ENCODE data around the gene WNT5A.
"Not testable (repeated sequence)": the region's sequence is repeated elsewhere in the genome, so short reads cannot be mapped to it uniquely, and the experiment has no call there.

The WNT5A gene

DNA sequence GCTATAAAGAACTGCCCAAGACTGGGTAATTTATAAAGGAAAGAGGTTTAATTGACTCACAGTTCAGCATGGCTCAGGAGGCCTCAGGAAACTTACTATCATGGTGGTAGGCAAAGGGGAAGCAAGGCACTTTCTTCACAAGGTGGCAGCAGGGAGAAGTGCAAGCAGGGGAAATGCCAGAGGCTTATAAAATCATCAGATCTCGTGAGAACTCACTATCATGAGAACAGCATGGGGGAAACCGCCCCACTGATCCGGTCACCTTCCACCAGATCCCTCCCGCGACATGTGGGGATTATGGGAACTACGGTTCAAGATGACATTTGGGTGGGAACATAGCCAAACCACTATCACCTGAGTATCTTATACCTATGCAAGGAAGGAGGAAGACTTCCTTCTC, 18.0 kb upstream of the WNT5A start:
- DNase-seq: not testable (repeated sequence)

DNA sequence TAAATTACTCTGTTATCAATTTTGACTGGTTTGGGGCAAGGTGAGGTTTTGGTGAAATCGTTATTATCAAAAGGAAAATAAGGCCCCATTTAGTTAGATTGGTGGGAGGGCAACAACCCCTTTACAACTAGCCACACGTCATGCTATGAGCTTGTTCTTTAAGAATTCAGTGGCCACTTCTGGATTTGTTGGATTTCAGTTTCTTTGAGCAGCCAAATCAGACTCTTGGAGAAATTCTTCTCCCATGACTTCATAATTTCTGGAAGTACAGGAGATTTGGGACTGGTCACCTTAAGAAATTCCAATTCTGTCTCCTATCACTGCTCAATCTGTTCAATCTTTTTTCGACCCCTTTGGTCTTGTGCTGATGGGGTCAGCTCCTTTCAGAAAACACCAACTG, 14.8 kb upstream of the WNT5A start:
- no peak for DNase-seq

DNA sequence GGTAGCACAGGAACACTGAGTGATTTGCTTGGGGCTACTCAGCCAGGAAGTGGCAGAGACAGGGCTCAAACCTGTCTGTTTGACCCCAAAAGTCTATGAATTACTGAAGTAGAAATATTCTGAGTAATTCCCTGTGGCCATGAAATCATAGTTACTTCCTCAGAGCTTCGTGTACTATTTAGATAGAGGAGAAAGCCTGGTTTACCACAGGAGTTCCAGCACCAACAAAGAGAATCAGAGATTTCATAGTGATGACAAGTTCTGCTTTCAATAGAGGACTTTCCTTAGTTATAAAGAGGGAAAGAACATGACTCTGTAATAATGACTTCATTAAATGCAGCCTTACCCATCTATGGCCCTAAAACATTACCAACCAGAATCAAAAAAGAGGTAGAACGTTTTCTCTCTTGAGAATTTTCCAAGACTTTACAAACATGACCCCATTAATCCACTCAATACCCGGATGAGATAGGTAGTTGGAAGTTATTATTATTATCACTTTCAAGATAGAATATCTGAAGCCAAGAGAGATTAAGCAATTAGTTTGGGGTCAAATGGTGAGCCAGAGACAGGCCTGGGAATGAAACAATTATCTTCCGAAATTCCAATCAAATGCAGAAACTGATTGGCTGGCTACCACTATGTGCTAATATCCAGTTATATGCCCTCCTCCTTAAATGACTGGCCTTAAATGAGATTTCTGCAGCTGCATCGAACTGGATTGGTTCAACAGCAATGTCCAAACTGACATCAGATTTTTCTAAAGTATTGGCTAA, 13.6 kb upstream of the WNT5A start:
- no peak for DNase-seq

DNA sequence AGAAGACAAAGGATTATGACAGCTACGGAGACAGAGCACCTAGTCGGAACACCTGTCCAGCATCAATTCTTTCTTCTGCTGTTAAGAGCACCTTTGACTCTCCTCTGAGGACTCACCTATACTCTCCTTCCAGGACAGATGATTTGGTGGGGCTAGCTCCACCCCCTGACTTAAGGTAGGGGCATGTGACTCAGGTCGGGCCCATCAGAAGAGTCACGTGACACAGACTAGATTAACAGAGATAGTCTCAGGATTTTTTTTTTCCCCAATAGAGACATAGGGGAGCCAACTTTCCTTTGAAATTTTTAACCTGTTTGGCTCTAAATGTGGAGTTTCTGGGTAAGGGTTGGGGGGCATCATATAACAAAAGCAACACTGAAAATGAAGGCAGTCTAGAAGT, 11.4 kb upstream of the WNT5A start:
- no peak for DNase-seq

DNA sequence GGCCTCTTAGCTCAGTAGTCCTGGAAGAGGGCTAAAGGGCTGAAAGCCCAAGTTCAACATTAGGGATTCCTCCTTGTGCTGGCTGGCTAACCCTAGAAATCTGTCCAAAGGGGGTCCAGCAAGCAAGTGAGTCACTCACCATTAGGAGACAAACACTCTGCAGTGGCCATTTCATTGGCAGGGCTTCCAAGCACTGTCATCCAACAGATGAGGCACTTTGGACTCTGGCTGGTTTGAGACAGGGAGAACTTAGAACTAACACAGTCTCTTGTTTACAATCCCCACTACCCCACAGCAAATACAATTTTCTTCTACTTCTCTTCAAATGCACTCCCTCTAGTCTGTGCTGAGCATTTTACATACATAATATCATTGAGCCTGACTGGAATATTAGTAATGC, 10.1 kb upstream of the WNT5A start:
- DNase-seq: no peak

DNA sequence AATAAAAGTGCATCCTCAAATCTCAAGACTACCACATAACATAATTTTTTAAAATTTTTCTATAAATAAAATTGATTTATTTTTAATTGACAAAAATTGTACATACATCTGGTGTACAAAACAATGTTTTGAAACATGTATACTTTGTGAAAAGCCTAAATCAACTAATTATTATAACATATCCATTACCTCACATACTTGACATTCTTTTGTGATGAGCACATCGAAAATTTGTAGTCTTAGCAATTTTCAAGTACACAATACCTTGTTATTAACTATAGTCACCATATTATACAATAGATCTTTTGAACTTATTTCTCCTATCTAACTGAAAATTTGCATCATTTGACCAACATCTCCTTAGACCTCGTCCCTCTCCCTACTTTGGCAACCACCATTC, 7.9 kb upstream of the WNT5A start:
- no peak for DNase-seq

DNA sequence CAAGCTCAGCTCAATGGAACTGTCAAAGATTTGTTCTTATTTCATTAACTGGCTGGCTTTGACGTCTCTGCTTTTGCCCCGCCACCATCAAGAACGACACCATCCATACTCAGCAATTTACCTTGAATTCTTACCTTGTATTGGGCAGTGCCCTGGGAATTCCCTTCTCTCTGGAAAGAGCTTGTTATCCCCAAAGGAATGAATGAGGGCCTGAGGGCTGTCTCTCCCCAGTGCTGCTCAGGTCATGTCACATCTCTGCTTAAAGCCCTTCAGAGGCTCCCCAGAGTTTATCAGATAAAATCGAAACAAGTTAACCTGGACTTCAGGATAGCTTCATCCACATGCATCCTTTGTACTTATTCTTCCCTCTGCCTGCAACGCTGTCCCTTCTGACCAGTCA, 5.9 kb upstream of the WNT5A start:
- DNase-seq: no peak

DNA sequence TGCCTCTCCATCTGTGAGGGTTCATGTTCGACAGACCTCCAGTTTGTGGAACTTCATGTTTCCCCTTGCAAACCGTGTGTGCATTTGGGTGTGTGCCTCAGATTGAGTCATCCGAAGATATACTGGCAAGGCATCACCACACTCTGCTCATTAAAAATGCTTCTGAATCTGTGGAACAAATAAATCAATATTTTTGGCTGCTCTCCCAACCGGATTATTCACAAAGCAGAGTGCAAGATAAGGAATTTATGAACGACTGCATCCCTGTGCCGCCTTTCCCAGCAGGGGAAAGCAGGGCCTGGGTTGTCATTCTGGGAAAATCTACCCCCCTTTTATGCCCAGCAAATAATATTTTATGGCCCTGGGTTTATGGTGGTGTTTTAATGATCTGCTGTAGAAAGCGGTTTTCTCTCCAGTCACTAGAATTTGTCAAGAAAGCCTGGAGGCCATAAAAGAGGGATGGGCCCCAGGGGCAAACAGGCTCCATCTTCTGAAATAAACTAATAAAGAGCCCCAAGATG, 4.2 kb upstream of the WNT5A start:
- DNase-seq: no peak

DNA sequence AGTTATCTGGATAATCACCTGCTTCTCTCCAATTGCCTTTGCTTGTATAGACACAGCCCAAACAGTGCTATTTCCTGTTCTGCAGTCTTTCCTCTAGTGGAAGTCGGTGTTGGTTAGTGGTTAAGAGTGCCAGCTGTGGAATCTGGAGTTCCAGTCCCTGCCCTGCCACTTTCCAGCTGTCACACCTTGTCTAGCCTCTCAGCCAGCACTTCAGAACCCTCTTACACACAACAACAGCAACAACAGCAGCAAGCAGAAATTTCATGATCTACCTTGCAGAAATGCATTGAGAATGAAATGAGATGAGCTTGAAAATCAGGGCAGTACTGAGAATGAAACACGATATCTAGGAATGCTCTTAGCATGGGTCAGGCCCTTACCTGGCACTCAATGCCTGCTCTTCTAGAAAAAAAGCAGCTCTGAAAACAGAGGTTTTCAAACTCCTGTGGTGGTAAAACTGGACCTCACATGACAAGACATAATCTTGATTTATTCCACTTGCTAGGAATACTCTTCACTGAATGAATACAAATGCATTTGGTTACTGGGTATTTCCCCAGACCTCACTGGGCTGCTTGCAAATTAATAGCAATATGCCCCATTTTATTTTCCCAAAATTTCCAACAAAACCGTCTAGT, 3.3 kb upstream of the WNT5A start:
- DNase-seq: no peak

DNA sequence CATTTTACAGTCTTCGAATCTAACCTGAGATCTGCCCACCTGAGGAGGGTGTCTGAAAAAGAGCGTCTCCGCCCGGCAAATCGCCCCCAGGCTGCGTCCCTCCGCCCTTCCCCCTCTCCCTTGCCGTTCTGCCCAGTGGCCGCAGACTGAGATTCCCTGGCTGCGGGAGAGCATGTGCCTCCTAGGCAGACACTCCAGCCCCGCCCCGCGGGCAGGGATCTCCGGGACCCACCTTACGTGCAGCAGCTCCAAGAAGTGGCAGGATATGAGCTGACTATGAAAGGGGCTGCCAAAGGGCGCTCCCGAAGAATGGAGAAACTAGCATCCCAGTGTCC, 2.7 kb upstream of the WNT5A start:
- DNase-seq: no peak

DNA sequence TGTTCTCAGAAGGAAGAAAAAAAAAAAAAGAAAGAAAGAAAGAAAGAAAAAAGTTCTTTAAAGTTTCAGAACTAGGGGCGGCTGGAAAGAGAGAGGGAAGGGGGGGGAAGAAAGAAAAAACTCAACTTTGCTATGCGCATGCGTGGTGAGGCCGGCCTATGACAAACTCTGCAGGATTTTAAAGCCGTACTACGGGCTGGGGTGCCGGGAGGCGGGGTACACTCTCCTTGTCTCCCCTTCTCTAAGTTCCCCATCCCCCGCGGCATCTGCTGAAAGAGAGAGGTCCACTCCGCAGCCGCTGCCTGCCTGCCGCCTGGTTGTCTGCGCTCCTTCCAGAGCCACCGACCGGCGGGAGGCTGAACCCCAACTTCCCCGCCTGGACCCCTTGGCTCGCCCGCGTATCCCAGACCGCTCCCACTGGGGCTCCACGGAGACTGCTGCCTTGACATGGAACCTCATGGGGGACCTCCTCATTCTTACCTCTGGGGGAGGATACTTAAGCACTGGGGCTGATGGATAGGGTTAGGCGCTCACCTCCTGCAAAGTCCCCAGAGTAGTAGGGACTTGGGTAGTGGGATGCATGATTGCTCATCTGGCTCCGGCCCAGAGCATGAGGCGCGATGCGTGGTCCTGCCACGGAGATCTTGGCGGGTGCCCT, 1.4 kb upstream of the WNT5A start:
- DNase-seq: no peak

DNA sequence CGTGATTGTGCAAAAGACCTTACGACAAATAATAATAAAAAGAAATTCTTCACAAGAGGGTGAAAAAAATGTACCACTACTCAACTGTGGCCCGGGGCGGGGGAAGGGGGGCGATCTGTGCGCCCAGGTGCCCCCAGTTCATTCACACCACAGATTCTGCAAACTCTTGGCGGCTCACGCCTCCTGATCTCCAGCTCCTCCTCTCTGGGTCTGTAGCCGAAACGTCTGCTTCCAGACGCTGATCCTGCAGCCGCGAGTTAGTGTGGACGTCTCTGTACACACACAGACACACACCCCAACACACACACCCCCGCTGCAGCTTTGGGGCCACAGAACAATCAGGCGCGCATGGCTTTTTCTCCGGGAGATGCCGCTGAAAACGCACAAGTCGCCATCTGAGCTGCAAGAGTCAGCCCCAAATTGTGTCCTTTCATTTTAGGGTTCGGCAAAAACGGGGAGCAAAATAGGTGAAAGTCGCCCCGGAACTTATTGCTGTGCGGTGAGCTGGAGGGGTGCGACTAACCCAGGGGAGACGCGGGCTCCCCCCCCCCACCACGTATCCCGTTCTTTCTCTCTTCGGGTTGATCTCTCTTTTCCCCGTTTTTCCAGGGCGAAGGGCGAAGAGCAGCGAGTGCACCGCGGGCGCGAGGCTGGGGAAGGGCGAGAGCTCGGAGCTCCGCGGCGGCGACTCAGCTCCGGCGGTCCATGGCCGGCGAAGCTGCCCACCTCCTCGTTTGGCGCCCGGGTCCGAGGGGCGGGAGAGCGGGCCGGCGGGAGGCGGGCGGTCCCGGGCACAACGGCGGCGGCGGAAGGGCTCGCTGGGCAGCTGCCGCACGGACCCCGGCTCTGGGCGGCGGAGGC, 505 bp upstream of the WNT5A start:
- peak in 1 of 2 experiments; percentile 17 for DNase-seq

DNA sequence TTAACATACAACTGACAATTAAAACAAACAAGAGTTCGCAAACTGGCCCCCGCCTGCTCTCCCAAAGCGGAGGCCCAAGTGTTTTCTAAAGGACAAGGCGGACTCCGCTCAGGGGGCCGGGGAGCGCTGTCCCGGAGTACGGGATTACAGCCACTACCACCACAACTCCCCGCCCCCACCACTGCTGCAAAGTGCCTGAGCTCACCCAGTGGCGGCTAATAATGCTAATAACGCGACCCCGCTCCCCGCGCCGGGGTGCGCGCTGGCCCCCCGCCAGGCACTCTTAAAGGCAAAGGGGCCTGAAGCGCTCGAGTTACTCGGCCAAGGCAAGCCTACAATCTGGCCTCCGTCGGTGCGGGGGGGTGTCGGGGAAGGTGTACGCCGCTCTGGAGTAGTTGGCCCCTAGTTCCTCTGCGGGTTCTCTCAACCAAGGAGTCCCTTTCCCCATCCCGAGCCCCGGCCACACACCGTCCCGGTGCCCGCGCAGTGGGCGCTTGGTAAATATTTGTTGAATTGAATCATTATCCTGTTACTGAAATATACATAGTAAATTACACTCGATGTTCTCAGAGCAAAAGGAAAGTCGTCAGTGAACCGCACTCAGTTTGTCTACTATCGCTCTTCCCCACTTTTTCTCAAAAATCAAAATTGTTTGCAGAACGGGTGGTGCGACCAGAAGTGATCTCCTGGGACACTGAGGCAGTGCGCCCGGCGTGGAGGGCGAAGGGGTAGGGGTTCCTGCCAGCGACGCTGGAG, 827 bp downstream of the WNT5A start:
- DNase-seq: no peak

DNA sequence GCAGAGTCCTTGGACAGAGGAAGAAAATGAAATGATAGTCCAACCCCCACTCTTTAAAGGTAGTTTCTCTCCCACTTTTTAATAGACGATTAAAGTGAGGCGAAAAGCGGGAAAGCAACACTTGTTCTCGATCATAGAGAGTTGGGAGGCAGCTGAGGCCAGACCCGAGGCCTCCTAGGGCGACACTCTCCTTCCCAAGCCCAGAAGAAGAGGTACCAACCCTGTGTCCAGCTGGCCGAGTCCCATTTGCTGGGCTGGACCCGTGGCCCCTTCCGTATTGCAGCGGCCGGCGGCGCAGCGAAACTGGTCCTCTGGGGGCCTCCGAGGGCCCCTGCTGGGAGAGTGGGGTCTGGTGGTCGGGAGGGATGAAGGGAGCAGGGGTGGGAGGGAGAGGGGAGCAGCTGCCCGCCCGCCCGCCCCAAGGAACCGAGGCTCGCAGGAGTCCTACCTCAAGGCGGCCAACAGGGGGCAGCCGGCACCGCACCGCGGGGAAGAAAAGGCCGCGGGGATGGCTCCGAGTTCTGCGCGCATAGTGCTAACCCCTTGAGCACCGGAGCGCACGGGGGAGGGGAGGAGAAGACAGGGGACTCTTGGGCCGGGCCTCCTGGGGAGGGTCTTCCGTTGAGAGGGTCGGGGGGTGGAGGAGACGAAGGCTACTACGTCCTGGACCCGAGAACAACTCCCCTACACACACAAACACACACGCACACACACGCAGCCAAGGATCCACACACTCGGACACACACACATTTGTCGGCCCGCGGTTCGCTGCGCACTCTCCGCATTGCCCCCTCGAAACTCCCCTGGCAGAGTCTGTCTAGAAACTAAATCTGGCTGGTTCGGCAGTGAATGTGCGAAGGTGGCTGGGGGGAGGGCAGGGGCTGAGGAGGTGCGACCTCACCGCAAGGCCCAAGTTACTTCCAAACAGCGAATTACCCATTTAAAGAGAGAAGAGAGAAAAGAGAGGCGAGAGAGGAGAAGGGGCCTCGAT, 2.0 kb downstream of the WNT5A start:
- DNase-seq: peak in 1 of 2 experiments; percentile 20

DNA sequence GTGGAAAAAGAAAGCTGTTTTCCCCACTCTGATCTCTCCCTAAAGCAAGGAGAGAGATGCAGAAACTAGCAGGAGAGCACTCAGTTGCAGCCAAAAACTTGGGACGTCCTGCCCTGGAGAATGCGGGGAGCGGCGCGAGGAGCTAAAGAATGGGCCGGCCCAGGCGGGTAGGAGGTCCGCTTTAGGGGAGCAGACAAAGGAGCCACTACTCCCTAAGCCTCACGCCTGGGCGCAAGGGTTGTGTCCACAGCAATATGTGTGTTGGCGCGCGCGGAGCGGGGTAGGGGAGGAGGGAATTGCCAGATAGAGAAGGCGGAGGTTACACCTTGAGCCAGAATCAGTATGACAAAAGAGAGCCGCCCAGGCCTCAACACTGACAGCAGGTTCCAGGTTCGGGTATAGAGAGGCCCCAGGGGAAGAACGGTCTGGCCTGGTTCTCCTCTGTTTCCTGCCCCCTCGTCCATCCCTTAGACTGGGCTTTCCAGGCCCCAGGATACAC, 2.9 kb downstream of the WNT5A start:
- no peak for DNase-seq

DNA sequence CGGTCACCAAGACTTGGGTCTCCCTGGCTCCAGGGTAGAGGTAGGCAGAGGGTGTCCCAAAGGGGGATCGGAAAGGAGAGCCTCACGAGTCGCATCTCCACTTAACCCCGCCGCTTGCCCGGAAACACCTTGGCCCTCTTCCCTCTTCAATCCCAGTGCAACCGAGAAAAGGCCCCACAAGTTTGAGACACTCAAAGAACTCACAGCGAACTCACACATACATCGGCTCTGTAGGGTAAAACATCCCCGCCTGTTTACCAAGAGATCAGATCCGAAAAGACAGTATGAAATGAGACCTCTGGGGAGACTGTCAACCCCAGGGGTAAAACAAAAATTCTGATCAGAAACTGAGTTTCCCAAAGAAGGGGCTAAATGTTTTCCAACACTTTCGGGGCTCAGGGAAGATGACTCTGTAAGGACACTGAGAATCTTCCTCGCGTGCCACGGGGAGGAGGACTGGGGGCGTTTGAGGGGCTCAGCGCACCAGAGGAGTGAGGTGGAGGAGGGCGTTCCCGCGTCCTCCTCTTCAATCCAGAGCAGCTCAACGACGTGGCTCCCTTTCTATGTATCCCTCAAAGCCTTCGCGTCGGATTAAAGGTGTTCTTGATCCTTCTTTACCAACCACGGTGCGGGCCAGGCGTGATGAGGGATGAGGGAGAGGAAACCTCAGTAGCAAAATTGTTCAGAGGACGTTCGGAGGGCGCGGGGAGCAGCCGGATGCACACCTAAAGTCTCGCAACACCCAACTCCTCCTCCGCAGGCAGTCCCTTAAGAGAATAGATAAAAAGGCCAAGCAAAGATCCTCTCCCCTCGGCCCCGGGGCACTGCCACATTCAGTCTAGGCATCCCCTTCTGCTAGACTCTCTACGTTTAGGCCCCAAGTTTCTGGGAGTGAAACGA, 3.7 kb downstream of the WNT5A start:
- no peak for DNase-seq

DNA sequence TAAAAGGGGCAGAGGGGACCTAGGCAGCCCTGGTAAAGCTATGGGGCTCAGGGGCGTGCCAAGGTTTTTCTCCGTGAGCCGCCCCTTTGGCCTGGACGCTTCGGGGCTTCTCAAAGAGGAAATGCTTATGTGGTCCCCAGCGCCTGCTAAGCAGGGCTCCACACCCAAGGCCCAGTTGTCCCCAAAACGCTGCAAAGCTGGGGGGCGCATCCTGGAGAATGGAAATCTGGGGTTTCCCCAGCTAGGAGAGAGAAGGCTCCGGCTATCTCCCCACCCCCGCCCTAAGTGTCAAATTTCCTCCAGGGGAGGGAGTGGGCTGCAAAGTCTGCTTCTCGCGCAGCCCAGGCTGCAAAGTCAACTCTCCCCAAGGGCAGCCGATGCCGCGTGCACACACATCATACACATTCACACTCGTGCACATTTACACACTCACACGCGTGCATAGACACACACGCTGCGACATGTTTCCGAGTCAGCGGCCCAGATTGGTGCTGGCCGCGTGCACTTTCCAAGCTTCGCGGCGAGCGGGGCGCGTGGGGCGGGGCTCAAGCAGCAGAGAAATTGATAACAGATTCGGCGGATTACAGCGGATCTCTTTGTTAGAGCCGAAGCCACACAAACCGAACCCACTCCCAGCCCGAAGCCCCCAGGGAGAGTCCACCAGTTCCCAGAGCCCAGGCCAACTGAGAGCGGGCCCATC, 4.5 kb downstream of the WNT5A start:
- DNase-seq: no peak

DNA sequence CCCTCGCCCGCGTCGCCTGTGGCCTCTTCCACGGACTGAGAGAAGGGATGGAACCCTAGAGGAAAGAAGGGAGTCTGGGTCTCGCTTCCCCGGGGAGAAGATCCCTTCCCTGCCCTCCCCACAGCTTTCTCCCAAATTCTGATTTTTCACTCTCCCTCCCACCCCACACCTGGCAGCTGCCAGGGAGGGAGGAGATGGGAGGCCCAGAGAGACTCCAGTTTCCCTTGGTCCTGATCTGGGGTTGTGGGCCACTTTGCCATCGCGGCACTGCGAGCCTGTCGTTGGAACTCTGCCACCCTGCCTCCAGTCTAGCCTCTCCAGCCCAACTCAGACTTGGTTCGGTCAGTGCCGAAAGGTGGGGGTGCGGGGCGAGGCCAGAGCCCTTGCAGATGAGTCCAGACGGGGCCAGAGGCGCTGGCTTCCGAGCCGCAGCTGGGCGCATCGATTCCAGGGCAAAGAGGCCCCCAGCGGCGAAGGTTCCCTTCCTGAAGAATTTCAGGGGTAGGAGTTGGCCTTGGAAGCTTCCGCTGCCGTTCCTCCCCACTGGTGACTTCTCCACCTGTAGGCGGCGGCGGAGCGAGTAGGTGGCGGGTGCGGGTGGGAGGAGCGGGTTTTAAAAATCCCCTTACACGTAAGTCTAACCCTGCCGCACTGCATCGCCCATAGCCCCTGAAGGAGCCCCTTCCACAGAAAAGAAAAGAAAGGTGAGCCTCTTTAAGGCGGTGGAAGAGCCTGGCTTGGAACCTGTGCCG, 5.2 kb downstream of the WNT5A start:
- no peak for DNase-seq

Data from NCI-H2081 (cell line).